ENCODE data around the gene CYP4F2. TPM values are rescaled to one million over a fixed set of nuclear protein-coding genes. Genes with fewer than 3 reads are reported as not detected.
A peak's percentile ranks its signal among the peaks of the same experiment; 100 is the strongest.
"Not testable (repeated sequence)": the region's sequence is repeated elsewhere in the genome, so short reads cannot be mapped to it uniquely, and the experiment has no call there.

Gene CYP4F2
- total RNA-seq, 2 donors from 2014 or later: not detected

DNA sequence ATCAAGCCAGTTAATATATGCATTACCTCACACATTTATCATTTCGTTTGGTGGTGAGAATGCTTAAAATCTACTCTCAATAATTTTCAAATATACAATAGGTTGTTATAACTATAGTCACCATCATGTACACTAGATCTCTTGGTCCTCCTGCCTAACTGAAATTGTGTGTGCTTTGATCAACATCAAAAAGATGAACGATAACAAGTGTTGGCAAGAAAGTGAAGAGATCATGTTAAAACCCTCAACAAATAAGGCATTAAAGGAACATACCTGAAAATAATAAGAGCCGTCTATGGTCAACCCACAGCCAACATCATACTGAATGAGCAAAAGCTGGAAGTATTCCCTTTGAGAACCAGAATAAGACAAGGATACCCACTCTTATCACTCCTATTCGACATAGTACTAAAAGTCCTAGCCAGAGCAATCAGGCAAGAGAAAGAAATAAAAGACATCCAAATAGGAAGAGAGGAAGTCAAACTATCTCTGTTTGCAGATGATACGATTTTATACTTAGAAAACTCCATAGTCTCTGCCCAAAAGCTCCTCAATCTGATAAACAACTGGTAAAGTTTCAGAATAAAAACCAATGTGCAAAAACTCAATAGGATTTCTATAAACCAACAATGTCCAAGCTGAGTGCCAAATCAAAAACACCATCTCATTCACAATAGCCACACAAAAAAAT, 54.5 kb downstream of the CYP4F2 start:
- TF ChIP-seq, protein P1, sequence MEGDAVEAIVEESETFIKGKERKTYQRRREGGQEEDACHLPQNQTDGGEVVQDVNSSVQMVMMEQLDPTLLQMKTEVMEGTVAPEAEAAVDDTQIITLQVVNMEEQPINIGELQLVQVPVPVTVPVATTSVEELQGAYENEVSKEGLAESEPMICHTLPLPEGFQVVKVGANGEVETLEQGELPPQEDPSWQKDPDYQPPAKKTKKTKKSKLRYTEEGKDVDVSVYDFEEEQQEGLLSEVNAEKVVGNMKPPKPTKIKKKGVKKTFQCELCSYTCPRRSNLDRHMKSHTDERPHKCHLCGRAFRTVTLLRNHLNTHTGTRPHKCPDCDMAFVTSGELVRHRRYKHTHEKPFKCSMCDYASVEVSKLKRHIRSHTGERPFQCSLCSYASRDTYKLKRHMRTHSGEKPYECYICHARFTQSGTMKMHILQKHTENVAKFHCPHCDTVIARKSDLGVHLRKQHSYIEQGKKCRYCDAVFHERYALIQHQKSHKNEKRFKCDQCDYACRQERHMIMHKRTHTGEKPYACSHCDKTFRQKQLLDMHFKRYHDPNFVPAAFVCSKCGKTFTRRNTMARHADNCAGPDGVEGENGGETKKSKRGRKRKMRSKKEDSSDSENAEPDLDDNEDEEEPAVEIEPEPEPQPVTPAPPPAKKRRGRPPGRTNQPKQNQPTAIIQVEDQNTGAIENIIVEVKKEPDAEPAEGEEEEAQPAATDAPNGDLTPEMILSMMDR (IDR thresholded peaks at IDR 0.05): no peak
- H3K36me3 ChIP-seq: no peaks in the 10 kb centered on the region
- no peaks in the 10 kb centered on the region for H3K9me3 ChIP-seq
- DNase-seq (ENCODE audit: low spot score): no peak
- H3K4me3 ChIP-seq: no peak overlapping the region
- H3K27me3 ChIP-seq: no peaks in the 10 kb centered on the region
- H3K27ac ChIP-seq: no peak overlapping the region
- no peaks in the 10 kb centered on the region for H3K4me1 ChIP-seq

GRCh38 chr19:15841875-15842569, 55.9 kb downstream of the CYP4F2 start:
- Histone ChIP-seq H3K4me3 (no peak overlapping the region), H3K4me1 (no peaks in the 10 kb centered on the region), H3K27ac (no peak overlapping the region), H3K36me3 (no peaks in the 10 kb centered on the region), H3K9me3 (no peaks in the 10 kb centered on the region), H3K27me3 (no peaks in the 10 kb centered on the region)
- TF ChIP-seq, protein P1 (IDR thresholded peaks at IDR 0.05): no peak
- no peak for DNase-seq (ENCODE audit: low spot score)

DNA sequence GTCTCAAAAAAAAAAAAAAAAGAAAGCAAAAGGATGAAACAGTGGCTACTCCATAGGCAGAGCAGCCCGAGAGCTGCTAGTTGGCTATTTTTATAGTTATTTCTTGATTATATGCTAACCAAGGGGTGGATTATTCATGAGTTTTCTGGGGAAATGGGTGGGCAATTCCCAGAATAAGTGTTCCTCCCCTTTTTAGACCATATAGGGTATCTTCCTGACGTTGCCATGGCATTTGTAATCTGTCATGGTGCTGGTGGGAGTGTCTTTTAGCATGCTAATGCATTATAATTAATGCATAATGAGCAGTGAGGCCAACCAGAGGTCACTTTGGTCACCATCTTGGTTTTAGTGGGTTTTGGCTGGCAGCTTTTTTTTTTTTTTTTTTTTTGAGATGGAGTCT, 57.0 kb downstream of the CYP4F2 start:
- TF ChIP-seq, protein P1 (IDR thresholded peaks at IDR 0.05): no peak
- DNase-seq (ENCODE audit: low spot score): no peak
- no peaks in the 10 kb centered on the region for H3K9me3 ChIP-seq
- H3K27me3 ChIP-seq: no peaks in the 10 kb centered on the region
- peaks cover 0 to 5% of the 10 kb centered on the region in 2 donors for H3K4me1 ChIP-seq
- H3K4me3 ChIP-seq: no peak overlapping the region
- H3K36me3 ChIP-seq: no peaks in the 10 kb centered on the region
- no peak overlapping the region for H3K27ac ChIP-seq

- H3K9me3 ChIP-seq; H3K27ac ChIP-seq; H3K4me3 ChIP-seq; H3K4me1 ChIP-seq; H3K27me3 ChIP-seq; H3K36me3 ChIP-seq; DNase-seq (ENCODE audit: low spot score): not testable (repeated sequence)
These were observed 58.0 kb downstream of the CYP4F2 start for GRCh38 chr19:15839888-15840287.

DNA sequence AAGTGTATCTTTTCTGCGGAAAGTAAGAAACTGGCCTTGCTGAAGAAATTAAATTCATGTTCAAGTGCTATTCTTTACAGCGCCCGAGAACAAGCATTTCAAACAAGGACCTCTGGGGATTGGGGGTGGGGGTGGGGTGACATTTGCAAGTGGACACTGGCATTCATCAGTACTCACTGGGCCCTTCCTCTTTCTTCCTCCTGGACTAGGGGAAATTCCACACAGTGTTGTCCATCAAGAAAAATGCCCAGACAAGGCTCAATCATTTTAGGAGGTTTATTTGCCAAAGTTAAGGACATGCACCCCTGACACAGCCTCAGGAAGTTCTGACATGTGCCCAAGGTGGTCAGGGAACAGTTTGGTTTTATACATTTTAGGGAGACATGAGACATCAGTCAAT, 59.5 kb downstream of the CYP4F2 start:
- Histone ChIP-seq H3K36me3 (no peaks in the 10 kb centered on the region), H3K27ac (no peak overlapping the region), H3K4me1 (peaks cover 0 to 8% of the 10 kb centered on the region in 2 donors), H3K4me3 (no peak overlapping the region), H3K9me3 (no peaks in the 10 kb centered on the region), H3K27me3 (no peaks in the 10 kb centered on the region)
- TF ChIP-seq, protein P1 (IDR thresholded peaks at IDR 0.05): no peak
- no peak for DNase-seq (ENCODE audit: low spot score)

- no peaks in the 10 kb centered on the region for H3K36me3 ChIP-seq
- no peaks in the 10 kb centered on the region for H3K9me3 ChIP-seq
- H3K27ac ChIP-seq: peak overlapping the region; percentile 97 to 98
- H3K27me3 ChIP-seq: no peaks in the 10 kb centered on the region
- H3K4me3 ChIP-seq: peak overlapping the region; percentile 85 to 87
- TF ChIP-seq, protein P1 (IDR thresholded peaks at IDR 0.05): no peak
- H3K4me1 ChIP-seq: peaks cover 0 to 8% of the 10 kb centered on the region in 2 donors
- DNase-seq (ENCODE audit: low spot score): peak; percentile 59
These were observed 60.6 kb downstream of the CYP4F2 start for GRCh38 chr19:15837221-15837731.
